HepG2 (cell line): Measurements from ENCODE around the gene SPATC1L. TPM values are rescaled to one million over a fixed set of nuclear protein-coding genes. Genes with fewer than 3 reads are reported as not detected.
A peak's percentile ranks its signal among the peaks of the same experiment; 100 is the strongest.

ENCODE experiments used
- DMAP1 ChIP-seq: IDR thresholded peaks from 2 replicates; pipeline ENCODE4 v1.6.1; 2016
- FOSL2 ChIP-seq: sonication (generic); formaldehyde crosslinking; IDR thresholded peaks from 2 replicates; pipeline ENCODE4 v1.4.0; 2020; ENCODE audit warnings: missing genetic modification reagents
- GTF3A ChIP-seq: sonication (generic); formaldehyde crosslinking; conservative IDR thresholded peaks from 2 replicates; pipeline ENCODE4 v1.4.0; 2020; ENCODE audit warnings: mild to moderate bottlenecking, missing genetic modification reagents
- IRF2 ChIP-seq: IDR thresholded peaks from 2 replicates; pipeline ENCODE4 v1.6.1; 2018; ENCODE audit warnings: missing genetic modification reagents, missing compliant biosample characterization
- KDM6A ChIP-seq: IDR thresholded peaks from 2 replicates; pipeline ENCODE4 v1.6.1; 2016; ENCODE audit warnings: low read depth
- MED1 ChIP-seq: sonication (generic); formaldehyde crosslinking; IDR thresholded peaks from 2 replicates; pipeline ENCODE4 v1.4.0; 2020; ENCODE audit warnings: missing genetic modification reagents
- PAXIP1 ChIP-seq: sonication (generic); formaldehyde crosslinking; conservative IDR thresholded peaks from 2 replicates; pipeline ENCODE4 v1.4.0; 2020; ENCODE audit warnings: mild to moderate bottlenecking, missing genetic modification reagents, moderate library complexity
- PHF20 ChIP-seq: sonication (generic); formaldehyde crosslinking; IDR thresholded peaks from 2 replicates; pipeline ENCODE4 v1.5.0; 2020; ENCODE audit warnings: mild to moderate bottlenecking, missing genetic modification reagents
- POGZ ChIP-seq: sonication (generic); formaldehyde crosslinking; IDR thresholded peaks from 2 replicates; pipeline ENCODE4 v1.4.0; 2020; ENCODE audit warnings: mild to moderate bottlenecking, missing genetic modification reagents
- PPARG ChIP-seq: conservative IDR thresholded peaks from 2 replicates; pipeline ENCODE4 v1.6.1; 2016; ENCODE audit warnings: missing biosample characterization, missing genetic modification reagents
- SNAPC4 ChIP-seq: sonication (generic); formaldehyde crosslinking; IDR thresholded peaks from 2 replicates; pipeline ENCODE4 v1.4.0; 2020; ENCODE audit warnings: mild to moderate bottlenecking, missing genetic modification reagents
- ZNF724P ChIP-seq: sonication (generic); formaldehyde crosslinking; IDR thresholded peaks from 2 replicates; pipeline ENCODE4 v1.8.0; 2022; ENCODE audit warnings: missing genetic modification reagents, borderline replicate concordance
- ZNF737 ChIP-seq: sonication (generic); formaldehyde crosslinking; IDR thresholded peaks from 2 replicates; pipeline ENCODE4 v1.5.0; 2020; ENCODE audit warnings: missing genetic modification reagents, mild to moderate bottlenecking, borderline replicate concordance
- ZNF776 ChIP-seq: sonication (generic); formaldehyde crosslinking; IDR thresholded peaks from 2 replicates; pipeline ENCODE4 v1.4.0; 2020; ENCODE audit warnings: mild to moderate bottlenecking, missing genetic modification reagents
- ZNF891 ChIP-seq: sonication (generic); formaldehyde crosslinking; IDR thresholded peaks from 2 replicates; pipeline ENCODE4 v1.5.0; 2020; ENCODE audit warnings: mild to moderate bottlenecking, missing genetic modification reagents
- polyA plus RNA-seq, 8 experiments: library from polyadenylated mRNA; depleted of rRNA in 3 of 8; stranded (reverse) in 7 of 8; unstranded in 1 of 8; fragments of >200 nt; fragmentation: Illumina TruSeq in 4 of 8; extraction: Trizol in 4 of 8; gene quantifications; 2 replicates each; pipeline versions ENCODE4 v1.2.1 to v1.2.3, GENCODE V29; 2011 to 2016; ENCODE audit warnings: low read depth in 4 of 8, missing spikeins in 1 of 8, mixed read lengths in 1 of 8; ENCODE audit not compliant: insufficient read depth in 1 of 8
- total RNA-seq, 5 experiments: library from RNA; depleted of rRNA; stranded (reverse); fragments of >200 nt; fragmentation: Illumina TruSeq; extraction: Trizol; gene quantifications; 2 replicates each; pipeline ENCODE4 v1.2.3, GENCODE V29; 2016; ENCODE audit warnings: low read depth in 1 of 5
- TF ChIP-seq, protein P1 (sequence below): IDR thresholded peaks from 2 replicates; pipeline ENCODE4 v1.6.1; 2016; ENCODE audit warnings: mild to moderate bottlenecking

SPATC1L gene
- total and polyA plus RNA-seq, 2 of the 13 experiments (the other 11 are each of a cell fraction or from before 2014, with no cell fraction given), result 1.4 to 3.3 TPM

- TF ChIP-seq SNAPC4 (no peak; the same call in 1 of the 2 replicates), ZNF776 (CRISPR knock-in tag) (peak; percentile 88; the same call in 1 of the 2 replicates), PPARG (peak; percentile 87; the same call in 1 of the 2 replicates), POGZ (CRISPR knock-in tag) (peak; percentile 11; the same call in 1 of the 2 replicates), ZNF737 (no peak), FOSL2 (CRISPR knock-in tag) (peak; percentile 7; the same call in 1 of the 2 replicates), MED1 (peak; percentile 75), PHF20 (CRISPR knock-in tag) (peak; percentile 43; the same call in 1 of the 2 replicates), ZNF724P (CRISPR knock-in tag) (no peak; the same call in 1 of the 2 replicates), PAXIP1 (peak; percentile 91), GTF3A (CRISPR knock-in tag) (0 out of 2 replicates have a peak, but pooled peaks have one; percentile 50), IRF2 (CRISPR knock-in tag) (no peak), DMAP1 (CRISPR knock-in tag) (peak; percentile 82), KDM6A (CRISPR knock-in tag) (peak; percentile 54; the same call in 1 of the 2 replicates), ZNF891 (CRISPR knock-in tag) (peak; percentile 85)
- TF ChIP-seq, protein P1, sequence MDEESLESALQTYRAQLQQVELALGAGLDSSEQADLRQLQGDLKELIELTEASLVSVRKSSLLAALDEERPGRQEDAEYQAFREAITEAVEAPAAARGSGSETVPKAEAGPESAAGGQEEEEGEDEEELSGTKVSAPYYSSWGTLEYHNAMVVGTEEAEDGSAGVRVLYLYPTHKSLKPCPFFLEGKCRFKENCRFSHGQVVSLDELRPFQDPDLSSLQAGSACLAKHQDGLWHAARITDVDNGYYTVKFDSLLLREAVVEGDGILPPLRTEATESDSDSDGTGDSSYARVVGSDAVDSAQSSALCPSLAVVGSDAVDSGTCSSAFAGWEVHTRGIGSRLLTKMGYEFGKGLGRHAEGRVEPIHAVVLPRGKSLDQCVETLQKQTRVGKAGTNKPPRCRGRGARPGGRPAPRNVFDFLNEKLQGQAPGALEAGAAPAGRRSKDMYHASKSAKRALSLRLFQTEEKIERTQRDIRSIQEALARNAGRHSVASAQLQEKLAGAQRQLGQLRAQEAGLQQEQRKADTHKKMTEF (CRISPR knock-in tag), result peak; percentile 75; the same call in 1 of the 2 replicates
These were observed 28.5 kb downstream of the SPATC1L start, which contains the start of gene FTCD (continued) for GRCh38 chr21:46155514-46156377.
